Stimulated activated CD4-positive, alpha-beta T cell treated with anti-CD3 and anti-CD28 coated beads, Interleukin-4, amount 100 ng/mL, for 1 hour (primary cell): Measurements from ENCODE around the gene SGSM2.

ENCODE experiments used
- DNase-seq: peaks from one replicate; pipeline ENCODE4 v3.0.0-alpha.2; 2020

Gene SGSM2

GRCh38 chr17:2369551-2370210 is 32.4 kb downstream of the SGSM2 start:
- no peak for DNase-seq

- no peak for DNase-seq
Observed at GRCh38 chr17:2370211-2370589, 32.9 kb downstream of the SGSM2 start.

- no peak for DNase-seq
Observed at GRCh38 chr17:2371183-2372130, 34.2 kb downstream of the SGSM2 start.

- no peak for DNase-seq
Observed at GRCh38 chr17:2372180-2372579, 34.9 kb downstream of the SGSM2 start.

- DNase-seq = no peak
Observed at GRCh38 chr17:2372681-2373080, 35.4 kb downstream of the SGSM2 start.

GRCh38 chr17:2373179-2373578 is 35.9 kb downstream of the SGSM2 start:
- no peak for DNase-seq

- no peak for DNase-seq
Observed at GRCh38 chr17:2374549-2375285, 37.4 kb downstream of the SGSM2 start.

- DNase-seq = no peak
Observed at GRCh38 chr17:2375406-2375805, 38.1 kb downstream of the SGSM2 start.

GRCh38 chr17:2376107-2376506 is 38.8 kb downstream of the SGSM2 start:
- no peak for DNase-seq

GRCh38 chr17:2377659-2378058 is 40.4 kb downstream of the SGSM2 start:
- DNase-seq = no peak

GRCh38 chr17:2378905-2379304 is 41.6 kb downstream of the SGSM2 start:
- no peak for DNase-seq

GRCh38 chr17:2379489-2380225 is 42.4 kb downstream of the SGSM2 start:
- no peak for DNase-seq

- no peak for DNase-seq
Observed at GRCh38 chr17:2380226-2380922, 43.1 kb downstream of the SGSM2 start.

- no peak for DNase-seq
Observed at GRCh38 chr17:2380950-2381649, 43.8 kb downstream of the SGSM2 start.

GRCh38 chr17:2383628-2384167 is 46.4 kb downstream of the SGSM2 start:
- DNase-seq = no peak

- DNase-seq = no peak
Observed at GRCh38 chr17:2384439-2385127, 47.3 kb downstream of the SGSM2 start.

GRCh38 chr17:2385240-2386210 is 48.2 kb downstream of the SGSM2 start:
- no peak for DNase-seq

GRCh38 chr17:2386400-2387085 is 49.2 kb downstream of the SGSM2 start:
- DNase-seq = no peak
